ENCODE results near the gene RAB11FIP4.

DNA sequence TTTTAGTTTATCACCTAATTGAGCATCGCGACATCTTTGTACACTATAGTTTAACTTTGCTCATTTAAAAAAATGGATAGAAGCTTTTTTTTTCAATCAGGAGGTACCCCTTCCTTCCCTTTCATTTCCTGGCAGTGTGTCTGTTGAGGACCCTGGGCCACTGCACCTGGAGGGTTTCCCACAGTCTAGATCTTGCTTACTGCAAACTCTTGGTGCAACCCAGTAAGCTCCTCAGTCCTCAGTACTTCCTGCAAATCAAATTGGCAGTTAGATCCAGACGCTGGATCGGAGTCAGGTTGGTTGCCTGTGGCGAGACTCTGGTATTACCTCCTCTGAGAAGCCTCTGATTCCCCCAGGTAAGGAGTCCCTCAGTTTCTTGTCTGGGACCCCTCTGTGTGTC lies 162.0 kb downstream of the RAB11FIP4 start:
- no peak for TF ChIP-seq EZH2 (IDR thresholded peaks at IDR 0.05; ENCODE audit: borderline replicate concordance, low read depth, low read length, severe bottlenecking)
- TF ChIP-seq, protein P1, sequence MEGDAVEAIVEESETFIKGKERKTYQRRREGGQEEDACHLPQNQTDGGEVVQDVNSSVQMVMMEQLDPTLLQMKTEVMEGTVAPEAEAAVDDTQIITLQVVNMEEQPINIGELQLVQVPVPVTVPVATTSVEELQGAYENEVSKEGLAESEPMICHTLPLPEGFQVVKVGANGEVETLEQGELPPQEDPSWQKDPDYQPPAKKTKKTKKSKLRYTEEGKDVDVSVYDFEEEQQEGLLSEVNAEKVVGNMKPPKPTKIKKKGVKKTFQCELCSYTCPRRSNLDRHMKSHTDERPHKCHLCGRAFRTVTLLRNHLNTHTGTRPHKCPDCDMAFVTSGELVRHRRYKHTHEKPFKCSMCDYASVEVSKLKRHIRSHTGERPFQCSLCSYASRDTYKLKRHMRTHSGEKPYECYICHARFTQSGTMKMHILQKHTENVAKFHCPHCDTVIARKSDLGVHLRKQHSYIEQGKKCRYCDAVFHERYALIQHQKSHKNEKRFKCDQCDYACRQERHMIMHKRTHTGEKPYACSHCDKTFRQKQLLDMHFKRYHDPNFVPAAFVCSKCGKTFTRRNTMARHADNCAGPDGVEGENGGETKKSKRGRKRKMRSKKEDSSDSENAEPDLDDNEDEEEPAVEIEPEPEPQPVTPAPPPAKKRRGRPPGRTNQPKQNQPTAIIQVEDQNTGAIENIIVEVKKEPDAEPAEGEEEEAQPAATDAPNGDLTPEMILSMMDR (IDR thresholded peaks at IDR 0.05; ENCODE audit: borderline replicate concordance, extremely low read depth, low read length, poor library complexity, severe bottlenecking): no peak
